ENCODE measurements around the gene AQP3.

GRCh38 chr9:33443047-33443446 is 4.3 kb downstream of the AQP3 start:
- TF ChIP-seq EZH2 (IDR thresholded peaks at IDR 0.05; ENCODE audit: insufficient read depth, poor library complexity, severe bottlenecking) = no peak
- TF ChIP-seq EZH2phosphoT487 (IDR thresholded peaks at IDR 0.05; ENCODE audit: insufficient read depth, low read depth) = no peak

All from GM23248 (cell line).